SU-DHL-6 (cell line): Measurements from ENCODE around the gene PCDHGC5.

Experiments
- H2AFZ ChIP-seq: fragments of 200-600 bp; sonication (generic); 2 replicates; pipeline ENCODE4 v1.6.1; 2014; ENCODE audit warnings: low read depth, mild to moderate bottlenecking, moderate library complexity, mixed read lengths, antibody characterized with exemption, low read length; ENCODE audit not compliant: severe bottlenecking
- H3F3A ChIP-seq: fragments of 200-600 bp; shearing (Covaris generic); 2 replicates; pipeline ENCODE4 v1.6.0; 2016; ENCODE audit warnings: antibody characterized with exemption, mild to moderate bottlenecking; ENCODE audit not compliant: insufficient read depth
- H3K27ac ChIP-seq: fragments of 200-600 bp; sonication (generic); 2 replicates; pipeline ENCODE4 v1.5.1; 2016; ENCODE audit warnings: low read depth, mild to moderate bottlenecking, low read length, moderate library complexity, mixed read lengths
- H3K27me3 ChIP-seq: fragments of 200-600 bp; sonication (generic), shearing (Covaris generic); 2 replicates; pipeline ENCODE4 v1.6.0; 2014; ENCODE audit warnings: mild to moderate bottlenecking, low read length
- H3K36me3 ChIP-seq: fragments of 200-600 bp; sonication (generic); 2 replicates; pipeline ENCODE4 v1.6.1; 2014; ENCODE audit warnings: mild to moderate bottlenecking, low read length, mixed read lengths
- H3K4me2 ChIP-seq: fragments of 300-600, 200-600 bp; shearing (Covaris generic), sonication (generic); 2 replicates; pipeline ENCODE4 v1.6.0; 2014; ENCODE audit warnings: low read length, low read depth, mild to moderate bottlenecking; ENCODE audit not compliant: poor library complexity, severe bottlenecking
- H3K4me3 ChIP-seq: fragments of 200-600 bp; sonication (generic); 2 replicates; pipeline ENCODE4 v1.5.1; 2014; ENCODE audit warnings: antibody characterized with exemption, low read length, mild to moderate bottlenecking, mixed read lengths; ENCODE audit not compliant: insufficient read depth, poor library complexity, severe bottlenecking
- H3K79me2 ChIP-seq: fragments of 200-600 bp; sonication (generic); 2 replicates; pipeline ENCODE4 v1.6.1; 2014; ENCODE audit warnings: mild to moderate bottlenecking, low read length, moderate library complexity; ENCODE audit not compliant: insufficient read depth
- H3K9ac ChIP-seq: fragments of 200-600 bp; sonication (generic); 2 replicates; pipeline ENCODE4 v1.7.0; 2014; ENCODE audit warnings: mild to moderate bottlenecking, low read length
- H3K9me2 ChIP-seq: fragments of 200-600 bp; sonication (generic); replicated peaks from 2 replicates; pipeline ENCODE4 v1.6.1; 2014; ENCODE audit warnings: low read length; ENCODE audit not compliant: insufficient read depth
- H3K9me3 ChIP-seq: fragments of 200-600 bp; sonication (generic); 2 replicates; pipeline ENCODE4 v1.6.1; 2014; ENCODE audit warnings: low read length, mixed read lengths; ENCODE audit not compliant: insufficient read depth
- H4K20me1 ChIP-seq: fragments of 200-600 bp; sonication (generic); 2 replicates; pipeline ENCODE4 v1.6.1; 2014; ENCODE audit warnings: low read depth, mild to moderate bottlenecking, antibody characterized with exemption, low read length, moderate library complexity, mixed read lengths
- EZH2phosphoT487 ChIP-seq: fragments of 200-600 bp; sonication (generic), shearing (Covaris generic); conservative IDR thresholded peaks from 2 replicates; pipeline ENCODE4 v1.6.1; 2018; ENCODE audit warnings: mild to moderate bottlenecking, antibody characterized with exemption, low read length, moderate library complexity, mixed read lengths
- TF ChIP-seq, protein P1 (sequence below): fragments of 200-600 bp; sonication (generic); IDR thresholded peaks from one replicate; pipeline ENCODE4 v1.5.1; 2017; ENCODE audit warnings: antibody characterized with exemption, mild to moderate bottlenecking, low read length, moderate library complexity; ENCODE audit not compliant: insufficient read depth, poor library complexity, severe bottlenecking

The PCDHGC5 gene

GRCh38 chr5:141516672-141517025 is 27.8 kb downstream of the PCDHGC5 start:
- Histone ChIP-seq H3K9me2 (no peaks in the 10 kb centered on the region), H3K4me3 (no peak overlapping the region), H2AFZ (no peak overlapping the region), H4K20me1 (no peaks in the 10 kb centered on the region), H3K27ac (peak overlapping the region; percentile 99), H3K4me2 (peak overlapping the region; percentile 87), H3K36me3 (peaks cover 7% of the 10 kb centered on the region; the same call in 1 of the 2 replicates), H3F3A (peaks cover 74% of the 10 kb centered on the region), H3K27me3 (no peaks in the 10 kb centered on the region), H3K79me2 (peaks cover 6% of the 10 kb centered on the region; the same call in 1 of the 2 replicates), H3K9me3 (no peaks in the 10 kb centered on the region), H3K9ac (peak overlapping the region; percentile 84)
- TF ChIP-seq EZH2phosphoT487, result no peak
- TF ChIP-seq, protein P1, sequence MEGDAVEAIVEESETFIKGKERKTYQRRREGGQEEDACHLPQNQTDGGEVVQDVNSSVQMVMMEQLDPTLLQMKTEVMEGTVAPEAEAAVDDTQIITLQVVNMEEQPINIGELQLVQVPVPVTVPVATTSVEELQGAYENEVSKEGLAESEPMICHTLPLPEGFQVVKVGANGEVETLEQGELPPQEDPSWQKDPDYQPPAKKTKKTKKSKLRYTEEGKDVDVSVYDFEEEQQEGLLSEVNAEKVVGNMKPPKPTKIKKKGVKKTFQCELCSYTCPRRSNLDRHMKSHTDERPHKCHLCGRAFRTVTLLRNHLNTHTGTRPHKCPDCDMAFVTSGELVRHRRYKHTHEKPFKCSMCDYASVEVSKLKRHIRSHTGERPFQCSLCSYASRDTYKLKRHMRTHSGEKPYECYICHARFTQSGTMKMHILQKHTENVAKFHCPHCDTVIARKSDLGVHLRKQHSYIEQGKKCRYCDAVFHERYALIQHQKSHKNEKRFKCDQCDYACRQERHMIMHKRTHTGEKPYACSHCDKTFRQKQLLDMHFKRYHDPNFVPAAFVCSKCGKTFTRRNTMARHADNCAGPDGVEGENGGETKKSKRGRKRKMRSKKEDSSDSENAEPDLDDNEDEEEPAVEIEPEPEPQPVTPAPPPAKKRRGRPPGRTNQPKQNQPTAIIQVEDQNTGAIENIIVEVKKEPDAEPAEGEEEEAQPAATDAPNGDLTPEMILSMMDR, result no peak

DNA sequence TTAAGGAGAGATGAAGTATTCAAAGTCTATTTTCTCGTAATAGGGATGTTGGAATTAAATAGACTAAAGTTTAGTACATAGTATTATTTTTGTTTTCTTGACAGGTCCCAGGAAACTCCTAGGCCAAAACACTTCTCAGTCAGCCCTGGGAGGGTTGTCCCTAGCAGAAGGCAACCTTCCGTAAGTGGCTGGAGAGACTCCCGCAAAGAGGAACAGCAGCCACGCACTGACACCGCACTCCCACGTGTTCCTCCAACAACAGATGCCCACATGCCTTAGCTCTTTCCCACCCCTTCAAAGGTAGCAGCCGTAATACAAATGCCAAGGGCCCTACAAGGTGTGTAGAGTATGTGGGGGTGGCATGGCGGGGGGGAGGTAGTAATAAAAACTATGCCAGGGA is 28.4 kb downstream of the PCDHGC5 start:
- Histone ChIP-seq H4K20me1 (no peaks in the 10 kb centered on the region), H3K4me3 (no peak overlapping the region), H3K4me2 (no peak overlapping the region), H3K36me3 (peaks cover 14% of the 10 kb centered on the region; the same call in 1 of the 2 replicates), H3K9me3 (no peaks in the 10 kb centered on the region), H3K27me3 (no peaks in the 10 kb centered on the region), H3F3A (peaks cover 69% of the 10 kb centered on the region), H3K9me2 (no peaks in the 10 kb centered on the region), H3K9ac (no peak overlapping the region), H3K79me2 (peaks cover 11% of the 10 kb centered on the region; the same call in 1 of the 2 replicates), H2AFZ (no peak overlapping the region), H3K27ac (peak overlapping the region; percentile 99)
- TF ChIP-seq, protein P1, result no peak
- no peak for TF ChIP-seq EZH2phosphoT487

GRCh38 chr5:141517880-141518617 is 29.2 kb downstream of the PCDHGC5 start:
- Histone ChIP-seq H3K27me3 (no peaks in the 10 kb centered on the region), H3K79me2 (peaks cover 13% of the 10 kb centered on the region; the same call in 1 of the 2 replicates), H3K9ac (no peak overlapping the region), H4K20me1 (no peaks in the 10 kb centered on the region), H3K36me3 (peaks cover 21% of the 10 kb centered on the region), H3K4me2 (peak overlapping the region; percentile 2), H3K9me3 (no peaks in the 10 kb centered on the region), H3F3A (peaks cover 62% of the 10 kb centered on the region), H3K27ac (peak overlapping the region; percentile 99), H3K4me3 (no peak overlapping the region), H3K9me2 (no peaks in the 10 kb centered on the region), H2AFZ (no peak overlapping the region)
- TF ChIP-seq, protein P1, result no peak
- TF ChIP-seq EZH2phosphoT487, result no peak
